HEK293 (cell line): ENCODE data around the gene ZNF335.

Source experiments
- GLI2 ChIP-seq: fragments of 450-650 bp; formaldehyde crosslinking; IDR thresholded peaks from 2 replicates; pipeline ENCODE4; 2017; ENCODE audit warnings: missing biosample characterization, missing genetic modification characterization, low read depth, borderline replicate concordance
- HOXC10 ChIP-seq: sonication (generic); formaldehyde crosslinking; IDR thresholded peaks from 2 replicates; pipeline ENCODE4 v1.8.1; 2023; ENCODE audit warnings: mild to moderate bottlenecking, missing genetic modification reagents
- PATZ1 ChIP-seq: fragments of 450-650 bp; formaldehyde crosslinking; IDR thresholded peaks from 2 replicates; pipeline ENCODE4 v1.5.1; 2016; ENCODE audit warnings: missing biosample characterization, missing genetic modification characterization
- PRDM10 ChIP-seq: fragments of 450-650 bp; formaldehyde crosslinking; IDR thresholded peaks from 2 replicates; pipeline ENCODE4 v1.5.1; 2016; ENCODE audit warnings: missing biosample characterization, missing genetic modification characterization
- SCRT1 ChIP-seq: fragments of 450-650 bp; formaldehyde crosslinking; IDR thresholded peaks from 2 replicates; pipeline ENCODE4 v1.5.1; 2016; ENCODE audit warnings: missing biosample characterization, missing genetic modification characterization, borderline replicate concordance
- SETDB1 ChIP-seq: IDR thresholded peaks from one replicate; pipeline ENCODE4 v1.6.1; 2017; ENCODE audit warnings: mild to moderate bottlenecking, low read length, moderate library complexity, mixed read lengths; ENCODE audit not compliant: insufficient read length
- TCF7L2 ChIP-seq: IDR thresholded peaks from 2 replicates; pipeline ENCODE4 v1.6.1; 2011; ENCODE audit warnings: low read depth, mild to moderate bottlenecking, inconsistent platforms, low read length, moderate library complexity, borderline replicate concordance
- ZBTB6 ChIP-seq: fragments of 450-650 bp; formaldehyde crosslinking; IDR thresholded peaks from 2 replicates; pipeline ENCODE4 v1.5.1; 2017; ENCODE audit warnings: missing biosample characterization, missing genetic modification characterization
- ZIC2 ChIP-seq: fragments of 450-650 bp; formaldehyde crosslinking; IDR thresholded peaks from 2 replicates; pipeline ENCODE4 v1.5.1; 2016; ENCODE audit warnings: missing biosample characterization, missing genetic modification characterization
- ZNF10 ChIP-seq: fragments of 450-650 bp; formaldehyde crosslinking; IDR thresholded peaks from 2 replicates; pipeline ENCODE4 v1.5.1; 2017; ENCODE audit warnings: missing biosample characterization, missing genetic modification characterization
- ZNF221 ChIP-seq: fragments of 450-650 bp; formaldehyde crosslinking; IDR thresholded peaks from 2 replicates; pipeline ENCODE4 v1.5.1; 2017; ENCODE audit warnings: missing biosample characterization, missing genetic modification characterization, borderline replicate concordance
- ZNF23 ChIP-seq: fragments of 450-650 bp; formaldehyde crosslinking; IDR thresholded peaks from 2 replicates; pipeline ENCODE4 v1.5.1; 2016; ENCODE audit warnings: missing biosample characterization, missing genetic modification characterization, borderline replicate concordance
- ZNF26 ChIP-seq: fragments of 450-650 bp; formaldehyde crosslinking; IDR thresholded peaks from 2 replicates; pipeline ENCODE4 v1.5.1; 2016; ENCODE audit warnings: missing biosample characterization, missing genetic modification characterization
- ZNF335 ChIP-seq: fragments of 450-650 bp; formaldehyde crosslinking; conservative IDR thresholded peaks from 2 replicates; pipeline ENCODE4 v1.5.1; 2016; ENCODE audit warnings: missing biosample characterization, missing genetic modification characterization
- ZNF341 ChIP-seq: fragments of 450-650 bp; formaldehyde crosslinking; IDR thresholded peaks from 2 replicates; pipeline ENCODE4; 2016; ENCODE audit warnings: low read depth, missing biosample characterization, missing genetic modification characterization
- ZNF350 ChIP-seq: fragments of 450-650 bp; formaldehyde crosslinking; IDR thresholded peaks from 2 replicates; pipeline ENCODE4 v1.5.0; 2017; ENCODE audit warnings: missing biosample characterization, mild to moderate bottlenecking, missing genetic modification characterization
- ZNF37A ChIP-seq: fragments of 450-650 bp; IDR thresholded peaks from 2 replicates; pipeline ENCODE4 v1.5.1; 2018; ENCODE audit warnings: missing biosample characterization, missing genetic modification characterization
- ZNF510 ChIP-seq: fragments of 450-650 bp; formaldehyde crosslinking; IDR thresholded peaks from 2 replicates; pipeline ENCODE4 v1.5.1; 2018; ENCODE audit warnings: mild to moderate bottlenecking, missing genetic modification characterization, missing biosample characterization; ENCODE audit not compliant: insufficient replicate concordance
- ZNF621 ChIP-seq: fragments of 450-650 bp; formaldehyde crosslinking; IDR thresholded peaks from 2 replicates; pipeline ENCODE4 v1.5.1; 2017; ENCODE audit warnings: missing biosample characterization, missing genetic modification characterization
- ZNF626 ChIP-seq: fragments of 450-650 bp; sonication (Bioruptor Pico); formaldehyde crosslinking; IDR thresholded peaks from 2 replicates; pipeline ENCODE4 v1.5.1; 2018; ENCODE audit warnings: missing biosample characterization, missing genetic modification characterization, inconsistent platforms
- ZNF830 ChIP-seq: fragments of 450-650 bp; IDR thresholded peaks from 2 replicates; pipeline ENCODE4 v1.5.0; 2018; ENCODE audit warnings: missing biosample characterization, missing genetic modification characterization, low read depth, mild to moderate bottlenecking, moderate library complexity
- ZNF837 ChIP-seq: fragments of 450-650 bp; formaldehyde crosslinking; IDR thresholded peaks from 2 replicates; pipeline ENCODE4 v1.5.1; 2016; ENCODE audit warnings: missing biosample characterization, missing genetic modification characterization
- ZSCAN30 ChIP-seq: fragments of 450-650 bp; IDR thresholded peaks from 2 replicates; pipeline ENCODE4 v1.5.1; 2018; ENCODE audit warnings: missing biosample characterization, mild to moderate bottlenecking, missing genetic modification characterization, moderate library complexity
- TF ChIP-seq, protein P1 (sequence below): fragments of 450-650 bp; formaldehyde crosslinking; IDR thresholded peaks from 2 replicates; pipeline ENCODE4; 2016; ENCODE audit warnings: missing biosample characterization, missing genetic modification characterization
- TF ChIP-seq, protein P2 (sequence below): fragments of 450-650 bp; formaldehyde crosslinking; IDR thresholded peaks from 2 replicates; pipeline ENCODE4 v1.5.1; 2017; ENCODE audit warnings: missing biosample characterization, missing genetic modification characterization

Gene ZNF335

GRCh38 chr20:45934046-45934585 is 37.9 kb downstream of the ZNF335 start (continued):
- TF ChIP-seq, protein P1, sequence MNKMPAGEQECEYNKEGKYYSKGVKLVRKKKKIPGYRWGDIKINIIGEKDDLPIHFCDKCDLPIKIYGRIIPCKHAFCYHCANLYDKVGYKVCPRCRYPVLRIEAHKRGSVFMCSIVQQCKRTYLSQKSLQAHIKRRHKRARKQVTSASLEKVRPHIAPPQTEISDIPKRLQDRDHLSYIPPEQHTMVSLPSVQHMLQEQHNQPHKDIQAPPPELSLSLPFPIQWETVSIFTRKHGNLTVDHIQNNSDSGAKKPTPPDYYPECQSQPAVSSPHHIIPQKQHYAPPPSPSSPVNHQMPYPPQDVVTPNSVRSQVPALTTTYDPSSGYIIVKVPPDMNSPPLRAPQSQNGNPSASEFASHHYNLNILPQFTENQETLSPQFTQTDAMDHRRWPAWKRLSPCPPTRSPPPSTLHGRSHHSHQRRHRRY (tag by site-specific recombination): no peak; the same call in 1 of the 2 replicates
- TF ChIP-seq PATZ1 (no peak), ZNF221 (tag by site-specific recombination) (no peak), ZBTB6 (no peak), ZNF26 (tag by site-specific recombination) (no peak), ZSCAN30 (tag by site-specific recombination) (no peak), ZNF23 (tag by site-specific recombination) (no peak), ZNF37A (no peak), ZNF350 (tag by site-specific recombination) (no peak), SETDB1 (no peak), ZNF10 (tag by site-specific recombination) (no peak), ZNF621 (no peak), GLI2 (tag by site-specific recombination) (no peak), ZNF830 (no peak), ZNF837 (tag by site-specific recombination) (no peak), ZIC2 (peak; percentile 94), ZNF626 (tag by site-specific recombination) (no peak), ZNF335 (tag by site-specific recombination) (peak; percentile 96), ZNF341 (tag by site-specific recombination) (peak; percentile 74), ZNF510 (no peak), PRDM10 (peak; percentile 56; the same call in 1 of the 2 replicates), HOXC10 (no peak), TCF7L2 (no peak), SCRT1 (no peak)
- TF ChIP-seq, protein P2, sequence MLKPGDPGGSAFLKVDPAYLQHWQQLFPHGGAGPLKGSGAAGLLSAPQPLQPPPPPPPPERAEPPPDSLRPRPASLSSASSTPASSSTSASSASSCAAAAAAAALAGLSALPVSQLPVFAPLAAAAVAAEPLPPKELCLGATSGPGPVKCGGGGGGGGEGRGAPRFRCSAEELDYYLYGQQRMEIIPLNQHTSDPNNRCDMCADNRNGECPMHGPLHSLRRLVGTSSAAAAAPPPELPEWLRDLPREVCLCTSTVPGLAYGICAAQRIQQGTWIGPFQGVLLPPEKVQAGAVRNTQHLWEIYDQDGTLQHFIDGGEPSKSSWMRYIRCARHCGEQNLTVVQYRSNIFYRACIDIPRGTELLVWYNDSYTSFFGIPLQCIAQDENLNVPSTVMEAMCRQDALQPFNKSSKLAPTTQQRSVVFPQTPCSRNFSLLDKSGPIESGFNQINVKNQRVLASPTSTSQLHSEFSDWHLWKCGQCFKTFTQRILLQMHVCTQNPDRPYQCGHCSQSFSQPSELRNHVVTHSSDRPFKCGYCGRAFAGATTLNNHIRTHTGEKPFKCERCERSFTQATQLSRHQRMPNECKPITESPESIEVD (tag by site-specific recombination): no peak
